SKM-1 (cell line): ENCODE results near the gene RBM14.
"Not testable (repeated sequence)": the region's sequence is repeated elsewhere in the genome, so short reads cannot be mapped to it uniquely, and the experiment has no call there.

Experiments used
- DNase-seq: peaks from one replicate; lab custom pipeline; 2025; ENCODE audit not compliant: unreplicated experiment; lab: John Stamatoyannopoulos, UW

RBM14 gene, protein sequence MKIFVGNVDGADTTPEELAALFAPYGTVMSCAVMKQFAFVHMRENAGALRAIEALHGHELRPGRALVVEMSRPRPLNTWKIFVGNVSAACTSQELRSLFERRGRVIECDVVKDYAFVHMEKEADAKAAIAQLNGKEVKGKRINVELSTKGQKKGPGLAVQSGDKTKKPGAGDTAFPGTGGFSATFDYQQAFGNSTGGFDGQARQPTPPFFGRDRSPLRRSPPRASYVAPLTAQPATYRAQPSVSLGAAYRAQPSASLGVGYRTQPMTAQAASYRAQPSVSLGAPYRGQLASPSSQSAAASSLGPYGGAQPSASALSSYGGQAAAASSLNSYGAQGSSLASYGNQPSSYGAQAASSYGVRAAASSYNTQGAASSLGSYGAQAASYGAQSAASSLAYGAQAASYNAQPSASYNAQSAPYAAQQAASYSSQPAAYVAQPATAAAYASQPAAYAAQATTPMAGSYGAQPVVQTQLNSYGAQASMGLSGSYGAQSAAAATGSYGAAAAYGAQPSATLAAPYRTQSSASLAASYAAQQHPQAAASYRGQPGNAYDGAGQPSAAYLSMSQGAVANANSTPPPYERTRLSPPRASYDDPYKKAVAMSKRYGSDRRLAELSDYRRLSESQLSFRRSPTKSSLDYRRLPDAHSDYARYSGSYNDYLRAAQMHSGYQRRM

GRCh38 chr11:66616379-66617154 is at the start of gene RBM14:
RBM14 (plus strand) TSS chr11:66616630; CDS start chr11:66616721, 91 bp downstream.
- peak; percentile 95 for DNase-seq

DNA sequence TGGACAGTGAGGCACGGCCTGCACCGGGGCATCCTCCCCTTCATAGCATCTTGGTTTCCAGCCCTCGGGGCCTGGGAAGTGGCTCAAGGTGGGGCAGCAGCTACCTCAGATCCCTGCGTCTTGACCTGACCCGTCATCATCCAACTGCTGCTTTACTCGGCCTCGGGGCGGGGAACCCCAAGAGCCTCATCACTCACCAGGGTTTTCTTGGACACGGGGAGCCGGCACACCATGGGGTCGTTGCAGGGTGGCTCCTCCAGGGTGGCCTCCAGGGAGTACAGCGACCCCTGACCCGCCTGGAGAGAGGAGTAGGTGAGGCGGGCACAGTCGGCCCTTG is 48.7 kb upstream of the RBM14 start:
- DNase-seq: no peak

DNA sequence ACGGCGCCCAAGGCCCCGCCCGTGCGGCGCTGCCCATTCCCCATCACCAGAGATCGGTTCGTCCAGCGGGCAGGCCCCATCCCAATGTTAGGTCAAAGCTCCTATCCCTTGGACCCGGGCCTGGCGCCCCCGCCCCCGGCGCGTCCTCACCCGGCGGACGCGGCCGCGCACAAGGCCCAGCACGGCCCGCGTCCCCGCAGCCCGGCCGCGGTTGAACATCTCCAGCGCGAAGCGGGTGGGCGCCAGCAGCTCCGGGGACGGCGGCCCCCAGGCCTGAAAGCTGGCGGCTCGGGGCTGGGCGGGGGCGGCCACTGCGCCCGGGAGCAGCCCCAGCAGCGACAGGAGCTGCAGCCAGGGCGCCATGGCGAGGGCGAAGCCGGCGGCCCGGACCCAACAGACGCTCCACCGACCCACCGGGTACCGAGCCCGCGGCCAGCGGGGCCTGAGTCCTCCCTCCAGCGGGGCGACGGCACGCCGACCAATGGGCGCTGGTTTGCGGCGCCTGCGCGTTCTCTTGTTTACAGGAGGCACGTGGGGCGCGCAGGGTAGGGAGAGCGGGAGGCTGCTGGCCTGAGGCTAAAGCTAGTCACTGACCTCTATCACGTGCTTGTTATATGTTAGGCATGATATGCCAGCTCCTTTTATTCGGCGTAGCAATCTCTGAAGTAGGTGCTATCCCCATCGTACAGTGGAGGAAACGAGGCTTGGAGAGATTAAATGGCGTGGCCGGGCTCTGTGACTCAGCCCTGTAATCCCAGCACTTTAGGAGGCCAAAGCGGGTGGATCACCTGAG is 48.1 kb upstream of the RBM14 start, which contains the start of gene CTSF:
TSS of gene CTSF (minus strand) at position 483 of the 793 bp plus-strand sequence. CDS start at position 363, 120 bp downstream.
- no peak for DNase-seq

- no peak for DNase-seq
Observed at GRCh38 chr11:66569076-66569475, 47.4 kb upstream of the RBM14 start.

DNA sequence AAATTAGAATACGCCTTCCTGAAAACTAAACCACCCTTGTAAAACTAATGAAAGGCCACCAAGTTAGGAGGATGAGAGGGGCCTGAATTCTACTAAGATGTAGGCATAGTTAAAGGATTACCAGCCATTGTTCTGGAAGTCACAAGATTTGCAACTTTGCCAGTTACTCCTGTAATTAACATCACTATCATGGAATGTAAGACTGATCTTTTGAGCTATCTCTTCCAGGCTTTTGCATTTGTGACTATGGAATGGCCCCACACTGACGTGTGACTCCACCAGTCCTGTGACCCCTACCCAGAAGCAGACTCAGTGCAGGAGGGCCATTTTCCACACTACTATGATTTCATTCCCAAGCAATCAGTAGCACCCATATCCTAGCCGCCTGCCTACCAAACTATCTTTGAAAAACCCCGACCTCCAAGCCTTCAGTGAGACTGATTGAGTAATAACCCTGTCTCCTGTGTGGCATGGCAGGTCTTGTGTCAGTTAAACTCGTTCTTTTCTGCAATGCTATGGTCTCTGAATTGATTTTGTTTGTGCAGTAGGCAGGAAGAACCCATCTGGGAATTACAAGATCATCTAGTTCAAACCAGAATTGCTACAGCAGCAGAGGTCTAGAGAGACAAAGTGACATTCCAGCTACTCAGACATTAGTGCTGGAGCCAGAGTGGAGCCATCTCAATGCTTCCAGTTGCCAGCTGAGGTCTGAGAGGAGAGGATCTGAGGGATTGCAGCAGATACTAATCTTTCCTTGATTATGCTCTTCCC is 46.2 kb upstream of the RBM14 start:
- no peak for DNase-seq

DNA sequence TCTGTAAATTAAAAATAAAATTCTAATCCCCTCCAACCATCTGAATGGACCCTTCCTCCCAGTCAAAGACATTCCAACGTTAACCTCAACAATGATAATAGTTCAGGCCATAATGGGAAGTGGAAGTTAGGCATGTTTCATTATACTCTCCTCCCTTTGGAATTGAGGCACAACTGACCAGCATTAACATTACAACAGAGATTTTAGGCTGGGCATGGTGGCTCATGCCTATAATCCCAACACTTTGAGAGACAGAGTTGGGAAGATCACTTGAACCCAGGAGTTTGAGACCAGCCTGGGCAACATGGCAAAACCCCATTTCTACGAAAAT is 45.6 kb upstream of the RBM14 start:
- DNase-seq: no peak

DNA sequence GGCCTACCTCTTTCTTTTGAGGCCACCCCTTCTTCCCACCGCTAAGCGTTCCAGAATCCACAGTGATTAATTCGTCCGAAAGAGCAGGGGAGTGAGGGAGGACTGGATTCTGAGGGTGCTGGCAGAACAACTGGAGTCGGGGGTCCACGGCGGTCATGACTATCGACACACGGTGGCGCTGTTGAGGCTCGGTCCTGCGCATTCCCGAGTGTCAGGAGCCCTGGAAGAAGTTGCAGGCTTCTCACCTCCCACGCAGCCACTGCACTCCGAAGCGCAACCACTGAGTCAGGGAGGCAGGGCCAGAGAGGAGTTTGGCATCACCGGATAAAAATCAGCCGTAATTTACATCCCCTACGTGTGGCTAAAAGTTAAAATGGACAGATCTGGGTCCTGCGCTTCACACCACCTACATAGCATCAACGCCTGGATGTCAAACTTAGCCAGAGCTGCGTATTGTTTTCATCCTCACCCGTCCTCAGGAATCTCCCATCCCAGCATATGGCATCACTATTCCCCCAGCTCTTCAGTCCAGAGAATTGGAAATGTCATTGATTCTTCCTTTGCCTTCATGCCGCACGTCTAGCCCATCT is 37.3 kb upstream of the RBM14 start:
- peak; percentile 20 for DNase-seq

GRCh38 chr11:66580803-66581202 is 35.6 kb upstream of the RBM14 start:
- no peak for DNase-seq

GRCh38 chr11:66581261-66581660 is 35.2 kb upstream of the RBM14 start:
- DNase-seq: no peak

GRCh38 chr11:66582565-66583147 is 33.8 kb upstream of the RBM14 start:
- not testable (repeated sequence) for DNase-seq

DNA sequence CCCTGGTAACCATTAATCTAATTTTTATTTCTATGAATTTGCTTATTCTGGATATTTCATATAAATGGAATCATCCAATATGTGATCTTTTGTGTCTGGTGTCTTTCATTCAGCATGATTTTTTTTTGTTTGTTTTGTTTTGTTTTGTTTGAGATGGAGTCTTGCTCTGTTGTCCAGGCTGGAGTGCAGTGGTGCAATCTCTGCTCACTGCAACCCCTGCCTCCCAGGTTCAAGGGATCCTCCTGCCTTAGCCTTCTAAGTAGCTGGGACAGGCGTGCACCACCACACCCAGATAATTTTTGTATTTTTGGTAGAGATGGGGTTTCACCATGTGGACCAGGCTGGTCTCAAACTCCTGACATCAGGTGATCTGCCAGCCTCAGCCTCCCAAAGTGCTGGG is 31.0 kb upstream of the RBM14 start:
- DNase-seq: not testable (repeated sequence)

DNA sequence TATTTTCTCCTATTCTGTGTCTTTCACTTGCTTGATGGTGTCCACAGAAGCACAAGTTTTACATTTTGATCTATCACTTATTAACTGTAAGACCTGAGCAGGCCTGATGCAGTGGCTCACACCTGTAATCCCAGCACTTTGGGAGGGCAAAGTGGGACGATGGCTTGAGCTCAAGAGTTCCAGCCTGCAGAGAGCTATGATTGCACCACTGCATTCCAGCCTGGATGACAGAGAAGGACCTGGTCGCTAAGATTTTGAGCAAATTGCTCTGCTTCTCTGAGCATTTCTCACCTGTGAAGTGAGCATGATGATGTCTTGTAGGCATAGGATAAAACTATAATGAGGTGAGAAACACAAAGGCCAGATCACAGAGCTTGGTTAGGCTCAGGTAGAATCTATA is 30.3 kb upstream of the RBM14 start:
- DNase-seq: no peak

DNA sequence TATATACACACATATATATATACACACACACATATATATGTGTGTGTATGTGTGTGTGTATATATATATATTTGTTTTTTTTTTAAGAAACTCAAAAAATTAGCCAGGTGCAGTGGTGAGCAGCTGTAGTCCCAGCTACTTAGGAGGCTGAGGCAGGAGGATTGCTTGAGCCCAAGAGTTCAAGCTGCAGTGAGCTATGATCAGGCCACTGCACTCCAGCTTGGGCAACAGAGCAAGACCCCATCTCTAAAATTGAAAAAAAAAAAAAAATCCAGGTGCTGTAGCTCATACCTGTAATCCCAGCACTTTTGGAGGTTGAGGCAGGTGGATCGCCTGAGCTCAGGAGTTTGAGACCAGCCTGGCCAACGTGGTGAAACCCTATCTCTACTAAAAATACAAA is 27.1 kb upstream of the RBM14 start:
- DNase-seq: not testable (repeated sequence)

DNA sequence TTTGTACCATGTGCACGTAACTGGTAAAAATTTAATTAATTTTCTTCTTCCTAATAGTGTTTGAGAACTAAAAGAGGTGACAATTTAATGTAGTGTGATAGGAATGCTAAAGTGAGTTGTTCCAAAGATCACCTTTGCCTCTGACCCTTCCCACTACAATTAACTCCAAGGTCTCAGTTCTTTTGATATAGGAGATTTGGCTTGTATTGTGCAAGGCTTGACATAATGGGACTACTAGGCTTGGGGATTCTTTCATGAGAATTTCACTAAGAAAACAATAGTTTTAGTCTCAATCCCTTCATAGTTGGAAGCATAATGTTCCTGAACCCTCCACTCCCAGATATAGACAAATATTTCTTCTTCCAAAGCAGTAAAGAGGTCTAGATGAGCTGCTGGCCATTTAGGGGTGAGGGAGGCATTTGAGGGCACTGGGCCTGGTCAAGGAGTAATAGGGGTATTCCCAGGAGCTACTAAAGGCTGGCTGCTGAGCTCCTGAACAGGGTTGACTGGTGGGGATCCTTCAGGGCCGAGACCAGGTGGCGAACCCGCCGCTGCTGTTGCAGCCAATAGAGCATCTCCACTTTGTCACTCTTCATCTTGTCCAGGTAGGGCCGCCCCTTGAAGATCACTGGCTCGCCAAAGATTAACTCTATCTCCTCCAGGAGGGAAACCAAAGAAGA is 26.3 kb upstream of the RBM14 start:
- DNase-seq: no peak

DNA sequence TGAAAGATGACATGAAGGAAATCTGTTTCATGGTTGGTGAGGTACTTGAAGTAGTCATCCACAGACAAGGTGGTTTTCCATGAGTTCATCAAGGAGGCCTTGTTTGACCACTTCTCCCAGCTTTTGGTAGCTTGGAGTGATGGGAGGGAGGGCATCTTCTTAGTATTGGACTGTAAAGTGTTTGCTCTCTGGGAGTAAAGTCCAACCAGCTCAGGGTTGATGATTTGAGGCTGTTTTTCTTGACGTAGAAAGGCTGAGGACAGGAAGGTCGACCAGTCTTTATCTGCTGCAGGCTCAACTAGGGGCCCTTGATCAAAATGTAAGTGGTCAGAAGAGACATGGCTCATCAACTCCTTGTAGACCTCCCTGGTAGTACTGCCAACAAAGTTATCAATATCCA is 25.3 kb upstream of the RBM14 start:
- DNase-seq: no peak

GRCh38 chr11:66592457-66593302 is 23.8 kb upstream of the RBM14 start, which contains the start of the genes CCDC87 and CCS:
CCDC87 (minus strand) TSS chr11:66593063; CDS start chr11:66593015, 48 bp downstream.
CCS (plus strand) TSS chr11:66593185; CDS start chr11:66593262, 77 bp downstream.
- DNase-seq: peak; percentile 92

GRCh38 chr11:66593303-66593635 is 23.2 kb upstream of the RBM14 start:
- no peak for DNase-seq

GRCh38 chr11:66593650-66594049 is 22.8 kb upstream of the RBM14 start:
- DNase-seq: no peak
